Ovary (tissue), 3 donors: ENCODE measurements around the gene DNMT3A.

ENCODE experiments used
- POLR2A ChIP-seq: fragments of 450-650 bp; IDR thresholded peaks from one replicate; pipeline ENCODE4 v1.6.1; 2017; ENCODE audit warnings: antibody characterized with exemption, mild to moderate bottlenecking, moderate library complexity
- TF ChIP-seq, protein P1 (sequence below), 3 donors: fragments of 450-650 bp in 2 of 3; fragments of 200-600 bp in 1 of 3; IDR thresholded peaks; one replicate each; pipeline versions ENCODE4 v1.5.1 to v1.8.0; 2016 to 2022; ENCODE audit warnings: antibody characterized with exemption in 3 of 3, mild to moderate bottlenecking in 1 of 3
- donor health status: DM: no; HTN: no; CAD: no.

DNA sequence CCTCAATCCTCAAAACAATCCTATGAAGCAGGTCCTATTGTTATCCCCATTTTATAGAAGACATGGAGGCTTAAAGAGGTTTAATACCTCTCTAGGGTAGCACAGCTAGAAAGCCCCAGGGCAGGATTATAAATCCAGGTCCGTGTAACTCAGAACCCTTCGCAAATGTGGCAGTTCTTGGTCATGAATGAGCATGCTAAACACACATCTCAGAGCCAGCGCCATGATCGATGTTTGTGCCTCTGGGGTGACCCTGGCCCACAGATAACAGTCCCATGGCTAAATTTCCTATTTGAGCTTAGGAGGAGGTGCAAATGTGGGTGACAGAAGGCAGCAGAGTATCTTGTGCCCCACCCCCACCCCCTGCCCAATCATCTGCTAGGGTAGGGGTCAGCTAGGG, 17.5 kb downstream of the DNMT3A start:
- no peak for TF ChIP-seq POLR2A
- TF ChIP-seq, protein P1, sequence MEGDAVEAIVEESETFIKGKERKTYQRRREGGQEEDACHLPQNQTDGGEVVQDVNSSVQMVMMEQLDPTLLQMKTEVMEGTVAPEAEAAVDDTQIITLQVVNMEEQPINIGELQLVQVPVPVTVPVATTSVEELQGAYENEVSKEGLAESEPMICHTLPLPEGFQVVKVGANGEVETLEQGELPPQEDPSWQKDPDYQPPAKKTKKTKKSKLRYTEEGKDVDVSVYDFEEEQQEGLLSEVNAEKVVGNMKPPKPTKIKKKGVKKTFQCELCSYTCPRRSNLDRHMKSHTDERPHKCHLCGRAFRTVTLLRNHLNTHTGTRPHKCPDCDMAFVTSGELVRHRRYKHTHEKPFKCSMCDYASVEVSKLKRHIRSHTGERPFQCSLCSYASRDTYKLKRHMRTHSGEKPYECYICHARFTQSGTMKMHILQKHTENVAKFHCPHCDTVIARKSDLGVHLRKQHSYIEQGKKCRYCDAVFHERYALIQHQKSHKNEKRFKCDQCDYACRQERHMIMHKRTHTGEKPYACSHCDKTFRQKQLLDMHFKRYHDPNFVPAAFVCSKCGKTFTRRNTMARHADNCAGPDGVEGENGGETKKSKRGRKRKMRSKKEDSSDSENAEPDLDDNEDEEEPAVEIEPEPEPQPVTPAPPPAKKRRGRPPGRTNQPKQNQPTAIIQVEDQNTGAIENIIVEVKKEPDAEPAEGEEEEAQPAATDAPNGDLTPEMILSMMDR (IDR thresholded peaks at IDR 0.05) = no peak
